ENCODE results near the gene AP2S1. TPM values are rescaled to one million over a fixed set of nuclear protein-coding genes. Genes with fewer than 3 reads are reported as not detected.
"Not testable (repeated sequence)": the region's sequence is repeated elsewhere in the genome, so short reads cannot be mapped to it uniquely, and the experiment has no call there.

Gene AP2S1
- total and polyA plus RNA-seq, 2 of the 4 experiments (the other 2 are of a cell fraction): 144 to 274 TPM

GRCh38 chr19:46871173-46871572 lies 20.5 kb upstream of the AP2S1 start:
- H4K5ac ChIP-seq (ENCODE audit: low read depth, low read length); H2AFZ ChIP-seq (replicated peaks; ENCODE audit: low read length, poor library complexity); CTCF ChIA-PET; dilution Hi-C loops (cut with HindIII; ENCODE audit: low sequenced_read_pairs, unreplicated experiment); BruUV-seq (replicated peaks); H3K14ac ChIP-seq (replicated peaks; ENCODE audit: low read depth, low read length); H2BK120ac ChIP-seq (ENCODE audit: low read depth, low read length); in situ Hi-C loops (cut with MboI; ENCODE audit: low sequenced_read_pairs); DNase-seq; H2BK20ac ChIP-seq (ENCODE audit: low read depth, low read length); H3K4me3 ChIP-seq (ENCODE audit: insufficient read depth, low read depth, low read length); H2AK9ac ChIP-seq (replicated peaks; ENCODE audit: low read depth, low read length, poor library complexity); H3K27ac ChIP-seq (ENCODE audit: insufficient read depth, low read length); intact Hi-C loops (cut with micrococcal nuclease); H4K8ac ChIP-seq (ENCODE audit: low read depth in 2 of 2, low read length in 2 of 2); H3K9me3 ChIP-seq (ENCODE audit: control insufficient read depth, insufficient read depth, low read length); H3K23ac ChIP-seq (ENCODE audit: low read depth, low read length); H3K36me3 ChIP-seq (ENCODE audit: control insufficient read depth, insufficient read depth, low read length); H3K4me1 ChIP-seq (ENCODE audit: control insufficient read depth, insufficient read depth, low read length); POLR2A ChIA-PET (ENCODE audit: unreplicated experiment); ATAC-seq (ENCODE audit: low read depth); H2BK15ac ChIP-seq (ENCODE audit: low read depth, low read length); H3K56ac ChIP-seq (ENCODE audit: extremely low read depth, insufficient read depth, low read length); H4K91ac ChIP-seq (ENCODE audit: insufficient read depth, low read depth, low read length); H2AK5ac ChIP-seq (ENCODE audit: low read depth, low read length); H3K27me3 ChIP-seq (ENCODE audit: control insufficient read depth, insufficient read depth, low read length); H3K4ac ChIP-seq (ENCODE audit: low read depth, low read length); H3K18ac ChIP-seq (ENCODE audit: low read depth, low read length); H3K4me2 ChIP-seq (ENCODE audit: low read depth, low read length); H3K9ac ChIP-seq (ENCODE audit: low read depth, low read length); H2BK5ac ChIP-seq (ENCODE audit: low read depth, low read length, poor library complexity, severe bottlenecking): not testable (repeated sequence)
- Histone ChIP-seq H3K9me1 (ENCODE audit: insufficient read depth, low read length) (peaks cover 13% of the 10 kb centered on the region), H4K20me1 (ENCODE audit: insufficient read depth, low read length) (peaks cover 51% of the 10 kb centered on the region), H3K79me1 (ENCODE audit: low read depth in 1 of 2, low read length in 2 of 2) (peaks cover 14 to 72% of the 10 kb centered on the region in 2 experiments)
- WGBS, 2 experiments (ENCODE audit: extremely low coverage in 2 of 2, insufficient read length in 1 of 2): no CpG with 5 or more reads among the region's 5 CpGs

All from IMR-90 (cell line).